ENCODE results near the gene MRGPRD.

GRCh38 chr11:69005183-69005630 is 24.4 kb upstream of the MRGPRD start:
- TF ChIP-seq, protein P1, sequence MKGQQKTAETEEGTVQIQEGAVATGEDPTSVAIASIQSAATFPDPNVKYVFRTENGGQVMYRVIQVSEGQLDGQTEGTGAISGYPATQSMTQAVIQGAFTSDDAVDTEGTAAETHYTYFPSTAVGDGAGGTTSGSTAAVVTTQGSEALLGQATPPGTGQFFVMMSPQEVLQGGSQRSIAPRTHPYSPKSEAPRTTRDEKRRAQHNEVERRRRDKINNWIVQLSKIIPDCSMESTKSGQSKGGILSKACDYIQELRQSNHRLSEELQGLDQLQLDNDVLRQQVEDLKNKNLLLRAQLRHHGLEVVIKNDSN (CRISPR knock-in tag; IDR thresholded peaks at IDR 0.05), result no peak
- TF ChIP-seq, protein P2, sequence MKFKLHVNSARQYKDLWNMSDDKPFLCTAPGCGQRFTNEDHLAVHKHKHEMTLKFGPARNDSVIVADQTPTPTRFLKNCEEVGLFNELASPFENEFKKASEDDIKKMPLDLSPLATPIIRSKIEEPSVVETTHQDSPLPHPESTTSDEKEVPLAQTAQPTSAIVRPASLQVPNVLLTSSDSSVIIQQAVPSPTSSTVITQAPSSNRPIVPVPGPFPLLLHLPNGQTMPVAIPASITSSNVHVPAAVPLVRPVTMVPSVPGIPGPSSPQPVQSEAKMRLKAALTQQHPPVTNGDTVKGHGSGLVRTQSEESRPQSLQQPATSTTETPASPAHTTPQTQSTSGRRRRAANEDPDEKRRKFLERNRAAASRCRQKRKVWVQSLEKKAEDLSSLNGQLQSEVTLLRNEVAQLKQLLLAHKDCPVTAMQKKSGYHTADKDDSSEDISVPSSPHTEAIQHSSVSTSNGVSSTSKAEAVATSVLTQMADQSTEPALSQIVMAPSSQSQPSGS (CRISPR knock-in tag; IDR thresholded peaks at IDR 0.05; ENCODE audit: borderline replicate concordance, low read depth), result no peak
- no peak for TF ChIP-seq ZNF423 (CRISPR knock-in tag; IDR thresholded peaks at IDR 0.05)
- no peak for TF ChIP-seq CTCF (IDR thresholded peaks at IDR 0.05)

Data from WTC11 (cell line).